Sciatic nerve (tissue), 2 donors: Measurements from ENCODE around the gene RILP. TPM values are rescaled to one million over a fixed set of nuclear protein-coding genes. Genes with fewer than 3 reads are reported as not detected.
A peak's percentile ranks its signal among the peaks of the same experiment; 100 is the strongest.

ENCODE experiments used
- ATAC-seq: fragments of 200-7000 bp; cut with Tn5 transposase; one replicate; pipeline ENCODE4 v1.9.1; 2020; ENCODE audit warnings: mild to moderate bottlenecking, moderate library complexity
- DNase-seq: peaks from one replicate; pipeline ENCODE4 v3.0.0-alpha.2; 2020; ENCODE audit warnings: low spot score
- intact Hi-C: fragments of 100-400 bp; cut with DNase I; formaldehyde crosslinking; loops from one replicate; pipeline ENCODE4 v1.14.2; 2022
- total RNA-seq: library from RNA; stranded (reverse); fragmentation: NEBNext Ultra II Directional; extraction: Animal tissue kit (Norgen Biotek cat#: 25700); gene quantifications from one replicate; pipeline ENCODE4 v1.2.1, GENCODE V29; 2021
- donor health status: DM: no; HTN: no; CAD: no.
- donor health status: DM: no; HTN: no; CAD: no.

RILP gene
- total RNA-seq, 1 donor from 2014 or later, result 15.4 TPM

DNA sequence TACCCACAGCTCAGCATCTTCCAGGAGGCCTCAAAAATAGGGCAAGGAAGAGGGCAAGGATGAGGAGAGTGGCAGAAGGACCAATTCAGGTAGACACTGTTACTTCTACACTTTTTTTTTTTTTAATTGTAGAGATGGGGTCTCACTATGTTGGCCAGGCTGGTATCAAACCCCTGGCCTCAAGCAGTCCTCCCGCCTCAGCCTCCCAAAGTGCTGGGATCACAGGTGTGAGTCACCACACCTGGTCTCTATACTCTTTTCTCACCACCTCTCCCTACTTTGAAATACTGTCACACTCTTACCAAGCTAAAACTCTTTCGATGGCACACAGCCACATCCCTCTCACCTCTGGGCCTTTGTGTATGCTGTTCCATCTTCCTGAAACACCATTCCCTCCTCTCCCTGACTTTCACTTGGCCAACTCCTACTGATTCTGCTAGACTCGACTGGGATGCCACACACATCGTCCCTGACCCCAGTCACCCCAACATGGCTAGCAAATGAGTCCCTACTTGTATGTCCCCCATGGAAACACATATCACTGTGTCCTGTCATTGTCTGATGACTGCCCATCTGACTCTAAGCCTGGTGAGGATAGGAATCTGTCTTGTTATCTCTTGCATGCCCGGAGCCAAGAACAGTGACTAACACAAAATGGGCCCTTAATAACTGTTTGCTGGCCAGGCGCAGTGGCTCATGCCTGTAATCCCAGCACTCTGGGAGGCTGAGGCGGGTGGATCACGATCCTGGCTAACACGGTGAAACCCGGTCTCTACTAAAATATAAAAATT is 13.8 kb downstream of the RILP start:
- DNase-seq (no peak), ATAC-seq (no peak)
- intact Hi-C loops, result no loop called here

DNA sequence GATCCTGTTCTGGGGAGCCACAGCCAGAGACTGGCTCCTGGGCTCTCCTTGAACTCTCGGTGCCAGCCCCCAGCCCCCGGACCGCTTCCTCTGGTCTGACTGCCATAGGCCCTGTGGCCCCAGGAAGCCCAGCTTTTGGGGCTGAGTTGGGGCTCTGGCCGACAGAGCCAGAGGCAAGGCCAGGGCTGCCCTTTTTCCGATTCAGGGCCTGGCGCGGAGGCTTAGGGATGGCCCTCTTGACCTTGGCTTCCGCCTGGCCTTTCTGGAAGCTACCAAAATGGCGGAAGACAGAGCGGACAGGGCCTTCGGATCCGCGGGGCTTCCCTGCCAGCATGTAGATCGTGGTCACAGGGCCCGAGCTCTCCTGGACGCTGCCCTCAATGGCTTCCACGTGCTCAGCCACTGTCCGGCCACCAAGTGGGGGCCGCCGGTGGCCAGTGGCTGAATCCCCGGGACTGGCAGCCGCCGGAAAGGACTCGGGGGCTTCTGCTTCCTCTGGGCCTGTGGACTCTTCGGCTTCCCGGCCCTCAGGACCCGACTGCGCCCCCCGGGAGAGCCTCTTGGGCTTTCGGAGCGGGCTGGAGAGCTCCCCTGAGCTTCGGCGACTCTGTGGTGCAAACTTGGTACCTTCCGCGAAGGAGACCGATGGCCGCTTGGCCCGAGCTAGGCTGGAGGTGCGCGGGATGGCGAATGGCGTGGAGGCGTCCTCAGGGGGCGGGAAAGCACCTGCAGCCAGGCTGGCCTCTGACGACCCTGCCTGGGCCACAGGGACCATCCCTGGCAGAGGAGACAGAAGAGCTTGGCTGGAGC is 14.6 kb downstream of the RILP start:
- intact Hi-C loops, result no loop called here
- no peak for DNase-seq
- ATAC-seq, result no peak

DNA sequence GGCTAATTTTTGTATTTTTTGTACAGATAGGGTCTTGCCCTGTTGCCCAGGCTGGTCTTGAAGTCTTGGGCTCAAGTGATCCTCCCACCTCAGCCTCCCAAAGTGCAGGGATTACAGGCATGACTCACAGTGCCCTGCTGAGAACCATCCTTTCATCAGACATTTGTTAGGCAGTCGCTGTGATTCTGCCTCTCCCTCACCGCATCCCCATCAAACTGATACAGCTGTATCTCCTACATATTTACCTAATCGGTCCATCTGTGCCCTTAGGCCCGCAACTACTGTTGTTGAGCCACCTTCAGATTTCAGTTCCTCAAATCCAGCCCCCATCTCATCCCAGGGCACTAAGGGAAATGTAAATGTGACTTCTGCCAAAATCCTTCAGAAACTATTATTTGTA is 19.0 kb downstream of the RILP start:
- intact Hi-C loops, result no loop called here
- no peak for ATAC-seq
- DNase-seq, result no peak

DNA sequence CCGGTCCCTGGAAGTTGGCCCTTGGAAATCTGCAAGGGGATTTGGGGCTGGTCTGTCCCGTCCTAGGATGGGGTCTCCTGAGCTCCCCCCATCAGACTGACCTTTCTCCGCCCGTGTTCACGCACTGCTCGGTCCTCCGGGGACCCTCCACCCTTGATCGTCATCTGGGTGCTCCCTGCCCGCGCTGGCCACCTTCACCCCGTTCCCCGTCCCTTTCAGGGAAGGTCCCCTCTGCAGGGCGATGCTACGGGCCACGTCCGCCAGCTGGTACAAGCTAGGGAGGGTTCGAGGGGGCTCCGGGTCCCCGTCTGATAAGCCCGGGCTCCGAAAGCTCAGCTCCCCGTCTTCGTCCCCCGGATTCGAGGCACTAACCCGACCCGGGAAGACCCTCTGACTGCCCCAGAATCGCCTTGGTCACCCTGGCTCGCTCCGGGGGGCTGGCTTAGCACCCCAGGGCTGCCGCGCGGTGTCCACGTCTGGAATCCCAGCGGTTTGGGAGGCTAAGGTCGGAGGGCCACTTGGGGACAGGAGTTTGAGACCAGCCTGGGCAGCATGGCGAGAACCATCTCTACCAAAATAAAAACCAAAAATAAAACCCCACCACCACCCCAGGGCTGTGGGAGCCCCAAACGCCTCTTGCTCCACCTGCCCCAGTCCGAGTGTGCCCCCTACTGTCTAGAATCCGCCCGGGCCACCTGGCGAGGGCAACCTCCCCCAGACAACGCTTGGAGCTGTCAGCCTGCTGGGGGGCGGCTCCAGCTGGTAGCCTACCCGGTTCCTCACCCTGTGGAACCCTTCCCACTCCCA is 20.0 kb downstream of the RILP start:
- peak; percentile 88 for DNase-seq
- ATAC-seq, result peak; percentile 36
- intact Hi-C loops, result loop anchor here (5.0 kb wide), 1 partner anchor 52 kb away; no protein-coding TSS in a partner anchor

DNA sequence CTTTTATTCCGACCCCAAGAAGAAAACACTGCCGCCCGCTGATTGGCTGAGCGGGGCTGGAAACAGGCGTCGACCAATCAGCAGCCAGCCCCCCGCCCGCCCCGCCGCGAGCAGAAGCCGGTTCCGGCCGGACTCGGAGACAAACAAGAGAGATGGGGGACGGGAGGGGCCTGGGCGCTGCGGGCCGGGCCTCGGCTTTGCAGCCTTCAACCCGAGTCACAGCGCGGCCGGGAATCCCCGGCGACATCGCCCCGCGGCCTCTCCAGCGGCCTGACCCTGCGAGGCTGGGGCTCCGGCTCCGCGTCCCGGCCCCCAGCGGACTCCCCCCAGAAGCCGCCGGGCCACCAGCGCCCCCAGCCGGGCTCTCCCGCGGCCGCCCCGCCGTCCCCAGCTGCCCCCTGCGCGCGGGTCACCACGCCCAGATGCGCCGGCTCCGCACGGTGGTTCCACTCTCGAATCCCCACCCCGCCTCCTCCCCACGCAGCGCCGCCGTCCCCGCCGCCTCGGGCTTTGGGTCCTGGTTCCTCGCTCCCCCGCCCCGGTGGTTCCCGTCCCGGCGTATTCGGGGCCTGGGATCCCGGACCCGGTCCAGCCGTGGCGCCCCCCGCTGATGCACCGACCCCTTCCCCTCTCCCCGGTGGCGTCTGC is 20.7 kb downstream of the RILP start:
- DNase-seq, result peak; percentile 97
- ATAC-seq, result peak; percentile 88

DNA sequence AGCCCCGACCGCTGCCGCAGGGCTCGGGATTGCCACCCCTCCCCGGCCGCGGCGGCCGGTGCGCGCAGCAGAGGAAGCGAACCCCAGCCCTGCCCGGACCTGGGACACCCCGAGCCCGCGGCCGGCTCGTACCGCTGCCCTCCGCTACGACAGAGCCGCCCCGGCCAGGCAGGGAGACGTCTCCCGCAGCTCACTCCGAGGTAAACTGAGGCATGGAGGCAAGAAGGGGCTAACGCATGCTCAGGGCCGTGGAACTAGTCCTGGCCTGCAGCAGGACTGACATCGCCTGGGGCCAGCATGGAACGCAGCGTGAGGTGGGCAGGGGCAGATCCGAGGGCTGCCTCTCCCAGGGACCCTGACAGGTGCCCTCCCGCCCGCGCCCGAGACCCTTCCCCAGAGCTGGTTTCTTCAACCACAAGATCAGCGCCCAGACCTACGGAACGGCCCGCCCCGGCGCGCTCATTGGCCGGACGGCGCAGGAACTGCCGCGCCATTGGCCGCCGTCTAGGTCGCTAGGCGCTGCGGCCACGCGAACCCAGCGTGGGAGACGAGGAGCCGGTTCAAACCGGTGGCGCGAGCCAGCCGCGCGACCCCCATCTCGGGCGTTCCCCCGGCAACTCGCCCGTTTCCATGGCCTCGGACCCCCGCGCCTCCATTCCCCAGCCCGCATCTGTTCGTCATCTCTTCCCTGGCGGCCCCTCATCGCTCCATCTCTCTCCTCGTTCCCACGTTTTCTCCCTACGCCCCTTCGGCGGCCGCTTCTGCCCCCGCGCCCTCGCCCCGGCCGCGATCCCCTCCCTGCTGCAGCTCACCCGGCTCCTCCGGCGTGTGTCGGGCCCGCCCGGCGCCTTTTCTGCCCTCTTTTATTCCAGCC is 21.4 kb downstream of the RILP start, which contains the start of gene SLC43A2:
SLC43A2 (minus strand) TSS at position 853 of the 874 bp plus-strand sequence. CDS start 960 bp downstream, outside the sequence.
- ATAC-seq (peak; percentile 91), DNase-seq (peak; percentile 91)
- intact Hi-C loops, result loop anchor here (5.0 kb wide), 1 partner anchor 51 kb away; no protein-coding TSS in a partner anchor

More for the DNA sequence above, 20.7 kb downstream of the RILP start:
- intact Hi-C loops, result loop anchor here (5.0 kb wide), 1 partner anchor 52 kb away; no protein-coding TSS in a partner anchor

DNA sequence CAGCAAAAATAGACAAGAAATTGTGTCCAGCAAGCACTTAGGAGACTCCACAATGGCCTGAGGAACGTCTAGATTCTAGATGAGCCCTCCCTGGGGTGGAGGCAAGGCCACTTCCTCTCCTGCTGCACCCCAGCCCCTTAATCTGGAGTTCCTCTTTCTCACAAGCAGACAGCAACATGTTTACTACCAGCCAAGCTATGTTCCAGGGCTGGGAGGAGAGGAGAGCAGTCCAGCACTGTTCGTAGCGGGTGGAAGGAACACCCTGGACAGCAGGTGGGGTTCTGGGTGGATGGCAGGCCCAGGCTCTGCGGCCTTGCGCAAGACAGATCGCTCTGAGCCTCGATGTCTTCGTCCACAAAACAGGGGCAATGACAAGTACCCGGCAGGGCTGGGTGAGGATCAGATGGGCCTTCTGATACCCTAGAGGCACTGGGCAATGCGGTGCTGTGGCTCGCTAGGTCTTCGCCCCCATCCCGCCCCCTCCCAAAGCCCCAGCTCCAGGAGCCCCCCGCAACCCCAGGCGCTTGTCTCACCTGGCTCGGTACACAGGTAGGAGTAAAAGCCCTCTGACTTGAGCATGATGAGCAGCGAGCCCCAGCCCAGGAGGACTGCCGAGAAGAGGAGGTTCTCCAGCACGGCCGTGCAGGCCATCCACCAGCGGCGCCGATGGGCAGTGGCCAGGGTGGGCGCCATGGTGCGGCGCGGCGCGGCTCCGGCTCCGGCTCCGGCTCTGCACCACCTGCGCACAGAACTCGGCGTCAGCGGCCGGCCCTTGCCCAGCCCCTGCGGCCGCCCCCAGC is 22.3 kb downstream of the RILP start:
- DNase-seq (no peak), ATAC-seq (peak; percentile 4)
- intact Hi-C loops, result loop anchor here (5.0 kb wide), 1 partner anchor 50 kb away; no protein-coding TSS in a partner anchor

DNA sequence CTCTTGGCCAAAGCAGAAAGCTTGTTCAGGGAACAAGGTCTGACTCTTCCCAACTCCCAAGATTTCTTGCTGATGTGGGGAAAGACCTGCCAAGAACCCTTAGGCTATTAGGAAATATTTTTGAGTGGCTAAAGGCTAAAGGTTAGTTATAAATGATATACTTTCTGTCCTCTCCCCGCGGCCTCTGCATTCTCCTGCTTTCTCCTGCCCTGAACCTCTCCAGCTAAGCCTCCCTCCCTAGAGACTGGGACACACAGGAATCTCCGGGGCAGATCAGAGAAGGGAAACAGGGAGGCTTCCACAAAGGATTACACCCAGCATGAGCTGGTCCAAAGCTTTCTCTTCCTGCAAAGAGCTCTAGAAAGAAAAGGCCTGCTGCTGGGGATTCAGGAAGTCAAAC is 23.3 kb downstream of the RILP start:
- DNase-seq (no peak), ATAC-seq (no peak)
- intact Hi-C loops, result loop anchor here (5.0 kb wide), 1 partner anchor 49 kb away; no protein-coding TSS in a partner anchor

DNA sequence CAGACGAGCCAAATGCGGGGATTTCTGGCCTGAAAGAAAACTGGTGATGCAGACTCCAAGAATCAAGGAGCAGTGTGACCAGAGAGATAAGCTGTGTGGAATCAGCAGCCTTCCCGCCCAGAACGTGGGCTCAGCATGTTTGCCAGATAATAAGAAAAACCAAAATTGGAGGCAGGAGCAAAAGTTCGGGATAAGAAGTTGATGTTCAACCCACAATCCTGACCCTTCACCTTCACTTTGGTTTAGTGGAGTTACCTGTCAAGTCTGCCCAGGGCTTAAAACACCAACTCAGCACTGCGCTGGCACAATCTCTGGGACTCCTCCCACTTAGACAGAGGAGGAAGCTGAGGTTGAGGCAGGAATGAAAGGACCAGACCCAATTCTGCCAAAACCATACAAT is 24.1 kb downstream of the RILP start:
- ATAC-seq (no peak), DNase-seq (no peak)
- intact Hi-C loops, result loop anchor here (5.0 kb wide), 1 partner anchor 48 kb away; no protein-coding TSS in a partner anchor

DNA sequence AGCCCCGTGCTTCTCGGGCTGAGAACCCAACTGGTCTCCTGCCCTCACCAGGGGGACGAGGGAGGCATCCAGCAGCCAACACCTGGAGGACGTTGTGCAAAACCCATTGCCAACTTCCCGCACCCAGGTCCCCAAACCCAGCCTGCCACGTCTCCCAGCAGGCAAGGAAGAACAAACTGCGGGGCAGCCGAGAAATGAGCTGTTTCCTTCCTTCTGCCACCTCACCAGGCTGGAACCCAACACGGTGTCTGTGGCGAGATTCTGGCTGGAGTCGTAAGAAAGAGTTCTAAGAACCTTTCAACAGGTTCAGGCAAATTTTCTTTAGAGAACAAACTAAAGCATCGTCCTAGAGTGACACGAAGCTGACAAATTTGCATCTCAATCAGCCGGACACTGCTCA is 24.6 kb downstream of the RILP start:
- no peak for ATAC-seq
- no peak for DNase-seq
- intact Hi-C loops, result loop anchor here (5.0 kb wide), 1 partner anchor 48 kb away; no protein-coding TSS in a partner anchor

DNA sequence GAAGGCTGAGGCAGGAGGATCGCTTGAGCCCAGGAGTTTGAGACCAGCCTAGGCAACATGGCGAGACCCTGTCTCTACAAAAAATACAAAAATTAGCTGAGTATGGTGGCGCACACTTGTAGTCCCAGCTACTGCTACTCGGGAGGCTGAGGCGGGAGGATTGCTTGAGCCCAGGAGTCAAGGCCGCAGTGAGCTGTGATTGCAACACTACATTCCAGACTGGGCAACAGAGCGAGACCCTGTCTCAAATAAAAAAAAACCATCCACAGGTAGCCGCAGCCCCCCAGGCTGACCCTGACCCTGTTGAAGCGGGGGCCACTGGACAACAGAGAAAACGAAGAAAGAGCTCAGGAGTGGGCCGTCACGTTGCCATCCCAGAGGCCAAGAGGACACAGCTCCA is 25.0 kb downstream of the RILP start:
- no peak for ATAC-seq
- intact Hi-C loops, result loop anchor here (5.0 kb wide), 1 partner anchor 47 kb away; no protein-coding TSS in a partner anchor
- no peak for DNase-seq

DNA sequence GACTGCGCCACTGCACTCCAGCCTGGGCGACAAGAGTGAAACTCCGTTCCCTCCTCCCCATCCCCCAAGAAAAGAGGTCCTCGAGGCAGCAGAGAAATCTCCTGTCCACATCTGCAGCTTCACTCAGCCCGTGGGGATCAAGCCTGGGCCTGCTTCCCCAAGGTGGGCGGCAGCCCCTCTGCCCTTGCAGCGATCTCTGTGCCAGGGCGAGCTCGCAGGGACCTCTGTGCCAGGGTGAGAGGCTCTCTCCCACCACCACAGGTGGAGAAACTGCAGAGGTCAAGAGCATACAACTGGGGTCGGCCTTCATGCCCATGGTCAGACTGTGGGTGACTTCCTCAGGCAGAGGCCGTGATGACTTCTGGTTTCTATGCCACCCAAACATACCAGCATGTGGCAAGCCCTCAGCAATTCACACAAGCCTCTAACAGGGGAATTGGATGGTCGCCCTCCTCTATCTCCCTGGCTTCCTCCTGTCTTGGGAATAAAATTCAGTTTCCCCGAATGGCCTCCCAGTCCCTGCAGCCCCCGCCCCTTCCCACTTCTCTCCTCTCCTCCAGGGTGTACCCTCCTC is 26.5 kb downstream of the RILP start:
- intact Hi-C loops, result no loop called here
- no peak for ATAC-seq
- DNase-seq, result no peak

DNA sequence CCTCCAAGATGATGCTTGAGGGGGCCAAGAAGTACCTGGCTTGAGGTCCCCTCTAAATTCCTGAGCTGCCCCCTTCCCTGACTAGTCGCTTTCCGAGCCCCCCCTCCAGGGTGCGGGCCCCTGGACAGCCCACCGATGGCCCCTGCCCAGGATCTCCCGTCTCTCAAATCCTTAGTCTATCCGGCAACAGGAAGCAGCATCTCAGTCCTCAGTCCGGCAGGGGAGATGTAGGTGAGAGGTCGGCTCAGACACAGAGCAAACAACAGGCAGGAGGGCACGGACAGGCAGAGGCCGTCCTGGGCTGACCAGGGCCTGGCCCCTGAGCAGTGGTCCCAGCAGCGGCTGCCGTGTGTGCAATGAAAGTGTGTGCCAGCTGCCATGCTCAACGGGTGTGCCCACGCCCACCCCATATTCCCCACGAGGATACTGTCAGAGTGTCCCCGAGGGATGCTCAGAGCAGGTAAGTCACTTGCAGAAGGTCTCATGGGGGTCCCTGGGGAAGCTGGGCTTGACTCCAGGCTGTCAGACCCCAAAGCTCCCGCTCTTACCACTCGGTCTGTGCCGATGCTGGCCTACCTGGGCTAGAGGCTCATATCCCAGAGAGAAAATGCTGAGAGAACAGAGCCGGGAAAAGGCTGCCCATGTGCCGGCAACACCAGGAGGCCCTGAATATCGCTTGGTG is 28.3 kb downstream of the RILP start:
- intact Hi-C loops, result no loop called here
- ATAC-seq, result no peak
- no peak for DNase-seq

DNA sequence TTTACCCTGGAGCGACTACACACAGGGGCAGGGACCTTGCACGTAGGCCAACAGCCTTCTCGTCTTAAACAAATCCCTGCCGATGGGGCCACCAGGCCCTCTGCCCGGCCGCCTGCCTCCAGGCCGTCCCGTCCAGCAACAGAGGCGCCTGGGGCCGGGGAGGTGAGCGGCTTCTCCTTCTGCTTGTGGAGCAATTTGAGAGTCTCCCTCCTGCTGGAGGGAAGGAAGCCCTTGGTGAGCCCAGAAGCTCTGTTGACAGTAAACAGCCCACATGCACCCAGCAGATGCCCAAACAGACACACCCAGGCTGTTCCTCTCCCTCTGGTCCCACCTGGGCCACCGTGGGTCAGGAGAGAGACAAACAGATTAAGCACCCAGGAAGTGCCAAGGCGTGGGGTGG is 29.2 kb downstream of the RILP start:
- DNase-seq, result no peak
- ATAC-seq, result no peak
- intact Hi-C loops, result no loop called here

DNA sequence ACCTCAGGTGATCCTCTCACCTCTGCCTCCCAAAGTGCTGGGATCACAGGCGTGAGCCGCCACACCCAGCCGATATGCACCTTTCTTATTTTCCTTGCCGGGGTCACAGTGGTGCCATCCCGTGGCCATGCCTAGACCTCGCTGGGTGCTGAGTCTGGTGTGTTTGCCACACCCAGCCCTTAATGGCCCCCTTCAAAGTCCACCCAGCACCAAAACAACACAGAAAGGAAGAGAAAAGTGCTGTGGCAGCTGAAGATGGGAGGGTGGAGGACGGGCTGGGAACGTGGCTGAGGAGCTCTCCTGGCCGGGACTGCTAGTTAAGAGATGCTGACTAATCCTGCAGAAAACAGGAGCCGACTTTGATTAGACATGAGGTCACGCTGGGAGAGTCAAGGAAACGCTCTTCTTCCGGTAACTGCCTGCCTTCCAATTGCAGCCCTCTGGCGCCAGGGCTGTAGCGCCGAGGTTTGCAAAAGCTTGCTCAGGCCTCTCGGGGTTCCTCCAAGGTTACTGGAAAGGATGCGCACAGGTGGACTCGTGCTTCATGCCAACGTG is 32.0 kb downstream of the RILP start:
- intact Hi-C loops, result no loop called here
- peak; percentile 31 for ATAC-seq
- no peak for DNase-seq
